GM19099 (cell line): ENCODE results near the gene FHL2.

Source experiments
- POLR2A ChIP-seq: IDR thresholded peaks from 3 replicates; pipeline ENCODE4 v1.6.1; 2011; ENCODE audit warnings: low read depth; ENCODE audit not compliant: insufficient read length; ENCODE audit errors: extremely low read depth

The FHL2 gene

DNA sequence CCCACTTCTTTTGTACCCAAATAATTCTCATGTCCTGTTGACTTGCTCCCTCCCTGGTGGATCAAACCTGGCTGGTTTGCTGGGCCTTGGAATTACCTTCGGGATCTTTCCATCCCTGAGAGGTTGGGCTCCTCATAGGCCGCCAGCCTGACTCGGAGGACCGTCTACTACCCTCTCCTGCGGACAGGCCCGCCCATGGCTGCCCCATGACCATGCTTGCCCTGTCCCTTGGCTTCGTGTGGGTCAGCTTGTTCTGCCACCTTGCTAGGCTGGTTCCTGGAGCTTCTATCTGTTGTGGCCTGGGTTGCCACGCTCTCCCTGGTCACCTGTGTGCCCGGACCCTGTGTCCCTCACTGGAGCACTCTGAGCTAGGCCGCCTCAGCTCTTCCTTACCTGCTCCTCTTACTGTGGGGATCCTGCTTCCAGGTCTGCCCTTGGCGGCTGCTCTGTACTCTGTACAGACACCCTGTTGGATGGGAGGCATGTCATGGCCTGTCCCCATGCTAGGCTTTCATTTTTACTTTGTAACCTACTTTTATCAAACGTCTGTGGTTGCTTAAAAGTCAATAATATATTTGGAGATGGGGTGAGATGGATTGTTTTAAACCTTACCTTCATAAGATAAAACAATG lies 29.7 kb upstream of the FHL2 start:
- no peak for TF ChIP-seq POLR2A

DNA sequence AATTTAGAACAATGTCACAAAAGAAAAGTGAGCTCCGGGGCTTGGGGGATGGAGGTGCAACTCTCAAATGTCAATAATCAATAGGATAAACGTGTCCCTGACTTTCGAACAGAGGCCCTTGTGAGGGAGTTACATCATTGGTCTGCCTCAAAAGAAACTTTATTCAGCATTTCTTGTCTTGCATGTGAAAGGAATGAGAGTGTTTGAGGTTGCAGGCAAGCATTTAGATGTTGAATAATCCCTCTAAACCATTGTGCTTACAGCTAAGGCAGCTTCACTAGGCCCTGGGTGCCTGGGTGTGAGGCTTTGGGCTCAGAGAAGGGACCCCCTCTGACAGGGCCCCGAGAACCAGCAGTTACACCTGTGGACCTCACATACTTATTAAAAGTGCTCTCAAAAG lies 28.6 kb upstream of the FHL2 start:
- no peak for TF ChIP-seq POLR2A

DNA sequence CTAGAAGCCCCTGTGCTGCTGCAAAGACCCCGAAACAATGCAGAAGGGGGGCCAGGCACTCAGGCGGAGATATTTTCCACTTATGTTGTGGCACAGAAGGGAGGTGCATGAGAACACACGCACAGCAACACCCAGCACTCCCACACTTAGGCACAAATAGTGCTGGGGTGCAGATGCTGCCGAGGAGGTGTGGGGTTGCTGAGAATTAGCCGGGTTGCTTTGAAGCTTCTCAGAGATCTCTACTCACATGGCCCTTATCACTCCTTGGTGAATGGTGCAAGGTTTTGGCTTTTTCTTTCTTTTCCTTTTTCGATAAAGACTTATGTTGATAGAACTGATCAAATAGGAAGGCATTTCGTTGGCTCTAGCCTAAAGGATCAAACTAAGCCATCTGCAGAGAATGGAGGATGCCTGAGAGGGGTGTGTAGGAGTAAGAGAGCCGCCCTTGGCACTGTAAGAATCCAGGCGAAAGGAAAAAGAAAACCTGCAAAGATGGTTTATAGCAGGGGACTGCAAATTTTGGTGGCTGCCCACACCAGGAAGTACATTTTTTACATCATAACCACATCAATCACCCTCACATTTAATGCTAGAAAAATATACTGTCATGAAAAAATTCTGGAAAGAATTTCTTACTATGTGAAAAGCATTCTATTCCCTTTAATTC lies 27.9 kb upstream of the FHL2 start:
- TF ChIP-seq POLR2A, result no peak

DNA sequence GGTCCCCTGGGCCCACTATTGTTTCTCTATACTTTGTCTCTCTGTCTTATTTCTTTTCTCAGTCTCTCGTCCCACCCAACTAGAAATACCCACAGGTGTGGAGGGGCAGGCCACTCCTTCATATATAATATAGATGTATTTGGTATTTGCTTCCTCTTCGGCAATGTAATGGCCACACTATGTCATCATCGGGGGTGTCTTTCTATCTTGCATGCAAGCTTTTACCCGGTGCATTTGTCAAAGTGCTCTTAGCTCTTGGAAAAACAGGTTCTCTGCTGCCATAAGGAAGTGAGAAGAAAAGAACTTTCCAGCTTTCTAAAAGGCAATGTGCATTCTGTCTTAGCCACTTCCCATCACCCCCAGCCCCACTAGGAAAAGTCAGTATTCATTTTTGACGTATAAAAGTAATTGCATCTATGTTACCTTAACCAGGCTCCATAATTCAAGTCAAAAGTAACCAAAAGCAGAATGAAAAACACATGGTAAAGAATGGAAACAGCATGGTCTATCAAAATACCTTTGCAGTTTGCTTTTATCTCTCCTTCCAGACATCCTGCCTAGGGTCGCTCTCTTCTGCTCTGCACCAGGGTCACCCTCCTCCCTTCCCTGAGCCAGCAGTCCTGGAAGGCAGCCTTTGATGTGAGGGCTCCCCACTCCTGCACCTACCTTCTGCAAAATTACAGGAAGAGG lies 27.2 kb upstream of the FHL2 start:
- TF ChIP-seq POLR2A, result no peak

DNA sequence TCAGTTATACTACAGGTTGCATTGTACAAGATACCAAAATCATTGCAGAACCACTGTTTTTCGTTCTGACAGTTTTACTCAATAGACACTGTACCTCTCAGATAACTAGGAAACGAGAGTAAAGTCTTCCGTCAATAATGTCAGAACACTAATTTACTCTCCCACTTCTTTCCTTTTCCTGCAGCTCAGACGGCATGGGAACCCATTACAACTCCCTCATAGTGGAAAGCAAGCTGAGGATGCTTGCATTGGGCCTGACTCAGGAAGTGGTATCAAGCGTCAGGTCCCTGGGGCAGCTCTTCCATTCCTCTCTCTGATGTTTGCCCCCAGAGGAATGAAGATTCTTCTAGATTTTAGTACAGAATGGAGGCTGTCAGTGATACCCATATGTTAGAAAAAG lies 23.9 kb upstream of the FHL2 start:
- no peak for TF ChIP-seq POLR2A

DNA sequence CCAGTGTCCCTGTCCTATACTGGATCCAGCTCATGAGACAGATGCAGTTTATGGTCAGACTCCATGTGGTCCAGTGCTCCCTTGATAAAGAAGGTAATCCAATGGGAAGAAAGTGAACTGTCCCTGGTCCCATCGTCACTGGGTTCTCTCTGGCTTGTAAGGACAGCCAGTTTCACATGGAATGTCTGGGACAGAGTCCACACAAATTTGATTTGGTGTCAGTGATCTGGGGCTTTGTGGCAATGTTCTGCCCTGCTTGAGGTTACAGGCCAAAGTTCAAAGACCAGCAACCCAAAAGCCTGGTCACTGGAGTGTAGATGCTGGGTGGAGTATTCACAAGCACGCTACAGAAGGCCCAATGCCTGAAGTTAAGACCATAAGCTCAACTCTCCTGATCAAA lies 22.2 kb upstream of the FHL2 start:
- no peak for TF ChIP-seq POLR2A

DNA sequence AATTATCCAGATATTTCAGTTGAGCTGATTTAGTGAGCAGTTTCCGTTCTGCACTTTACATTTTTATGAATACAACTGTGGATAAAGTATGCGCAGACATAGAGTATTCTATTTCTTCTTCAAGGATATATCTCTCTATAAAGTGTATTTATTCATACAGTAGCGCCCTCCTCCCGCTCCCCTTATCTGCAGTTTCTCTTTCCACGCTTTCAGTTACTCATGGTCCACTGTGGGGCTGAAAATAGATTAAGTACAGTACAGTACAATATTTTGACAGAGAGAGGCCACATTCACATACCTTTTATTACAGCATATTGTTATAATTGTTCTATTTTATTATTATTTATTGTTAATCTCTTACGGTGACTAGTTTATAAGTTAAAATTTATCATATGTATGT lies 19.7 kb upstream of the FHL2 start:
- TF ChIP-seq POLR2A, result no peak

DNA sequence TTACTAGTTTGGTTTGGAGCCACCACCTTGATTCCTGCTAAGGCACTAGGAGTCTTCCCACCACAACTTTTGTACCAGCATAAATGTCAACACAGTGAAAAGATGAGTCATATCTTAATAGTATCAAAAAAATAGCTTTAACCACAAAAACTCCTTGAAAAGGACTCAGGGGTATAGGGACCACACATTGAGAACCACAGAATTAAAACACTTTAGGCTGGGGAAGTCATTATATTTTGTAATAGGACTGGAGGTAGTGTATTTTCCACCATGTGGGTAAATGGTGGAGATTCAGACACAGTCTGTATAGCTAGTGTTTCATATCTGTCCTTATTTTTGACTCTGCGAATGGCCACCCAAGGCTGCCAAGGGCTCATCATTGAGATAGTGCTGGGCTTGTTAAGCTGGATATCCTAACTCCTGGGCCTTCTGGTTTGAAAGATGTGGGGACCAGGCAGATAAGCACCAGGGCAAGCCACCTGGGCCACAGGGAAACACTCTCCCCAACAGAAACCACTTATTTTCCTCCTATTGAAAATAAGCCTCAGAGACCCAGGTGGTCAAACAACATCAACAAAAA lies 19.1 kb upstream of the FHL2 start:
- no peak for TF ChIP-seq POLR2A

DNA sequence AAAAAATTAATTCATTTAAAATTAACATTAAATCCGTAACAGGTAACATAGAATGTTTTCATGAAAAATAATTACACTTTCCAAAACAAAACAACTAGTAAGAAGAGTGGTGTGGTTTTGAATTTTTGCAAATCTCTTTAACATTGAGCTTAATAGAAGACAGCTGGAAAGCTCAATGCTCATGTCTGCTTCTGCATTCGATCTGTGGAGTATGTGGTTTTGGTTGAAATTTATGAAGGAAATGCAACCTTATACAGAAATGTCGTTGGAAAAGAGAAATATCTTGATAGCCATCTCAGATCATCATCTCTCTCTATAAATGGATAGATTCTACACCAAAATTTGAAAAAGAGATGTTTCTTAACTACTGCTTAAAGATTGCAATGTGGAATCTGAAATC lies 17.3 kb upstream of the FHL2 start:
- TF ChIP-seq POLR2A, result no peak

DNA sequence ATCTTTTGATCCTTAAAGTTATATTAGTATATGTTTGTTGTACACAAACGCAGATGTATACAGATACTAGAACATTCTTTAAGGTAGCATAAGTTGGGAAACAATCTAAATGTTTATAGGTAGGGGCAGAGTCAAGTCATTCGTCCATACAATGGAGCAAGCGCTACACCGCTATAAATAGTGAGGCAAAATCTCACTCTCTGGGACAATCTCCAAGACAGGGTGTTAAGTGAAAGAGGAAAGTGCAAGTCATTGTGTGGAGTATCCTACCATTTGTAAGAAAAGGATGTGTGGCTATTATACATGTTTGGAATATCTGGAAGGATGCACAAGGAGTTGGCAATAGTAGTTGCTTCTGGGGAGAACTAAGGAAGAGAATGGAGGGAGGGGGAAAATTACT lies 16.2 kb upstream of the FHL2 start:
- no peak for TF ChIP-seq POLR2A

DNA sequence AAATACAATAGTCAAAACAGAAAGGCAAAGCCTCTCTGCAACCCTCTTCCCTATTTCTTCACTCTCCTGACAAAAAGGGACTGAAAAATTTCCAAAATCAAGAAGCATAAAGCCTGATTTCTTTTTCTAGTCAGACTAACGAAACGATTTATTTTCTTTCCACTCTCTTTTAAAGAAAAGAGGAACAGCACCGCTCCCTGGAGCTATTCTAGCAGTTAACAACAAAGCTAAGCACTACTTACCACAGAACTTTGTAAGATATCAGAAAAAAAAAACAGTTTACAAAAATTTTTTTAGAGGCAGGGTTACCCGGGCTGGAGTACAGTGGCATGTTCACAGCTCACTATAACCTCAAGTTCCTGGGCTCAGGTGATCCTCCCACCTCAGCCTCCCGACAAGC lies 14.4 kb upstream of the FHL2 start:
- TF ChIP-seq POLR2A, result no peak

DNA sequence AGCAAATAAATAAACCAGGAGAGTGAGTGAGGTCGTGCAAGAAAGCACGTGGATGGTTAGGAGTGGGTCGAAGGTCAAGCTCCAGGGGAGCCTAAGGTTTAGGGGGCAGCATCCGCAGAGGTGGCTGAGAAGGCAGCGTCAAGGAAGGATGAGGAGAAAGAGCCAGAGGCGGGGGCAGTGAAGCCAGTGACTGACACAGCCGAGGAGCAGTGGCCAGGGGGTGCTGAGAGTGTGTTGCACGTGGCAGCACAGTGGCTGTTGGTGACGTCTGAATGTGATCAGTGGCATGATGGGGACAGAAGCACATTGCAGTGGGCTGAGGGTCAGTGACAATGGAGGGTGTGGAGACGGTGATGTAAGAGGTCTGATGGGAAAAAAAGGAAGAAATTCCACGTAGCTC lies 13.7 kb upstream of the FHL2 start:
- no peak for TF ChIP-seq POLR2A

DNA sequence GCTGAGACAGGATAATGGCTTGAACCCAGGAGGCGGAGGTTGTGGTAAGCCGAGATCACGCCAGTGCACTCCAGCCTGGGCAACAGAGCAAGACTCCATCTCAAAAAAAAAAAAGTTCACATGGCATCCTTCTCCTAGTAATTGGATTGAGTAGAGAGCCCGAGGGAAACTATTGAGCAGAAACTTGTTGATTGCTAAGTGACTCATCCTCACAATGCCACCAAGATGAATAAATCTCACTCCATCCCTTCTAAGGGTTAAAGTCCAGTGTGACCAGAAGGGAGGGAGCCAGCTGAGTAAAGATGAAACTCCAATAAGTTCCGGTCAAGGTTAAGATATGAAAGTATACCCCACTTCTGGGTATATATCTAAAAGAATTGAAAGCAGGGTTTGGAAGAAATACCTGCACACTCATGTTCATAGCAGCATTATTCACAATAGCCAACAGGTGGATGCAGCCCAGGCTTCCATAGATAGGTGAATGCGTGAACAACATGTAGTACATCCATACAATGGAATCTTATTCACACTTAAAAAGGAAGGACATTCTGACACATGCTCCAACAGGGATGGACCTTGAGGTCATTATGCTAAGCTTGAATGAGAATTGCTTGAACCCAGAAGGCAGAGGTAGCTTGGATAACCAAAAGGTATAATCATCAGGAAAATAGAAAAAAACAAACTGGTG lies 13.0 kb upstream of the FHL2 start:
- no peak for TF ChIP-seq POLR2A

DNA sequence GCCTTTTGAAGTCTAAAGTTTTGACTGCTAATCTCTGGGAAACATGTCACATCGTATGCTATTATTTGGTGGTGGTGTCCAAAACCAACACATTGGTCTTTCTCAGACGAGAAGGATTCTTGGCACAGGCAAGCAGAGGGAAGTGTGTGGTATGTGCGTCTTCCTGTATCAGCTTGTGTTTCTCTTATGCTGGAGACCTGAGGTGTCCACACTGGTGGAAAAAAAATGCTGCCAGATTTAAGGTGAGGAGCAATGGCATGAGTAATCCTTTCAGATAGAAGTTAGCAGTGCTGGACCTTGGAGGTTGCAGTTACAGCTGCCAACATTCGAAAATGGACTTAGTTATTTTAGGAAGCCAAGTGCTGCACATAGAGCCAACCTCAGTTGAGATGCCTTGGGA lies 11.7 kb upstream of the FHL2 start:
- no peak for TF ChIP-seq POLR2A

DNA sequence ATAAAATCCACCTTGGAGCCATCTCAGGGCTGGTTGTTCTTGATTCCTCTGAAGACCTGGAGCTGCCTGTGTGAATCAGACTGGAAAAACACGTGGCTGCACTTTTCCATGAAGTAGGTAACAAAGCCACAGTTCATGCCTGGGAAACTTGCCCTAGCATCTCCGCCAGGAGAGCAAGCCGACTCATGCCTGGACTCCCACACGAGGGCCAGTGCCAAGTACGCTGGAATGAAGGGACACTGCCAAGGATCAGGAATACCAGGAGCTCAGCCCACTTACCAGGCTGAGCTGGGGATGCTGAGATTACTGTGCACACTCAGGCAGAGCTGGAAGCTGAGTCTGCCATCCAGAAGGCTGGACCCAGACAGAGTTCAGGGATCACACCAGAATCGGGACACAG lies 10.9 kb upstream of the FHL2 start:
- TF ChIP-seq POLR2A, result no peak

DNA sequence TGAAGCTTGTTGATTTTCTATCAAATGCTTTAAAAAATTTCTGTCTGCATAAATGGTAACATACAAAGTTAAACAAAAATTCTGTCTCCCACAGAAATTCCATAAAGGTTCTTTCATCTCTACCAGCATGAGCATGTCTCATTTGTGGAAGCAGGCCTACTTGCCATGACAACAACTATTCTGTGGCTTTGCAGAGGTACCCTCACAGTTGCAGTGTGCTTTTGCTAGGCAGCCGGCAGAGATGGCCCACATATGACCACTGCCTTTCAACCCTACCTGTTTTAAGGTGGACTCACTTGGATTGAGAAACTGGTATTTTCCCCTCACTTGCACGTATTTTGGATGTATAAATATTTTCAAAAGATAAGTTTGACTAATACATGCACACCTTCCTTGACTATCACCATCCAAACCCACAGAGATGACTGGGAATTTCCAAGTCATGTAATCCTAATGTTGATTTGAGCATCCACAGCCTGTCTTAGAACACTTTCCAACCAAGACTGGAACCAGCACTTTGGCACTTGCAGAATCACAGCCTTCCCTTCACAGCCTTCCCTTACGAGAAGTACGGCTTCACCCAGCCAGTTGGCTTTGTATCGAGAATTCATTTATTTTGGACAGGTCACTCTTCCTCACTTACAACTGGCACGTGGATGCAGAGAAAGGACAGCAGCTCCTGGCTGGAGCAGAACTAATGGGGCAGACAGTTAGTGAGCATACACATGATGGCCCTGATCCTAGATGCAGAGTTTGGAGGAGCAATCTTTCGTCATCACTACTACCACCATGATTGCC lies 9.3 kb upstream of the FHL2 start:
- no peak for TF ChIP-seq POLR2A

DNA sequence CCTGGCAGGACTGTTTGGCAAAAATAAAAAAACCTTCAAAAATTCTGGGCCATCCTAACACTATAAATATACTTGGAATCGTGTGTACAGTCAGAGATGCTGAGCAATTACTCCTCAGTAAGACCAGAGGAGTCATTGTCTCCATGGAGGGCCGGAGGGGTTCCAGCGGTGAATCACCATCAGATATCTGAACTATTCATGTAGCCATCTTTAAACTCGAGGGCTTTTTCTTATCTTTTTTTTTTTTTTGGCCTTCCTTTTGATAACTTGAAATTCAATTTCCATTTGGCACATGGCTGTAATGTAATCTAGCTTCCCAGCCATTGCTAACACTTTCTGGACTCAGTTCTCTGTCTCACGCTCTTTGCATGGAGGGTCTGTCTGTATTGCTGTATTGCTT lies 7.4 kb upstream of the FHL2 start:
- TF ChIP-seq POLR2A, result no peak
